D341Med (cell line): ENCODE measurements around the gene FBXL19.

ENCODE experiments used
- DNase-seq: peaks from one replicate; pipeline ENCODE4 v3.0.0; 2012; ENCODE audit warnings: low spot score

Gene FBXL19

GRCh38 chr16:30966033-30966619, 42.8 kb downstream of the FBXL19 start:
- DNase-seq = no peak

GRCh38 chr16:30967795-30968194, 44.4 kb downstream of the FBXL19 start:
- DNase-seq = no peak

GRCh38 chr16:30969246-30969842, 46.0 kb downstream of the FBXL19 start:
- DNase-seq = no peak

- DNase-seq = no peak
Observed at GRCh38 chr16:30971298-30971697, 47.9 kb downstream of the FBXL19 start.

- DNase-seq = no peak
Observed at GRCh38 chr16:30972872-30973271, 49.5 kb downstream of the FBXL19 start.

- DNase-seq = no peak
Observed at GRCh38 chr16:30974348-30974747, 51.0 kb downstream of the FBXL19 start.

- no peak for DNase-seq
Observed at GRCh38 chr16:30976486-30976885, 53.1 kb downstream of the FBXL19 start.

GRCh38 chr16:30977502-30977901, 54.1 kb downstream of the FBXL19 start:
- DNase-seq = peak; percentile 60

- no peak for DNase-seq
Observed at GRCh38 chr16:30979170-30980022, 56.0 kb downstream of the FBXL19 start.

GRCh38 chr16:30980023-30980371, 56.6 kb downstream of the FBXL19 start:
- DNase-seq = no peak

- no peak for DNase-seq
Observed at GRCh38 chr16:30980434-30980833, 57.1 kb downstream of the FBXL19 start.

- no peak for DNase-seq
Observed at GRCh38 chr16:30980959-30981358, 57.6 kb downstream of the FBXL19 start.

- no peak for DNase-seq
Observed at GRCh38 chr16:30982548-30983288, 59.3 kb downstream of the FBXL19 start.

GRCh38 chr16:30983289-30983889, 60.0 kb downstream of the FBXL19 start:
- no peak for DNase-seq

- no peak for DNase-seq
Observed at GRCh38 chr16:30983898-30984610, 60.7 kb downstream of the FBXL19 start.

GRCh38 chr16:30984669-30985400, 61.5 kb downstream of the FBXL19 start, which contains the start of gene HSD3B7:
HSD3B7 (plus strand) TSS chr16:30985207; CDS start chr16:30985659, 452 bp downstream.
- DNase-seq = peak; percentile 93

- DNase-seq = peak; percentile 67
Observed at GRCh38 chr16:30985401-30986128, 62.2 kb downstream of the FBXL19 start.

- no peak for DNase-seq
Observed at GRCh38 chr16:30986129-30986991, 63.0 kb downstream of the FBXL19 start.

GRCh38 chr16:30987581-30988190, 64.3 kb downstream of the FBXL19 start:
- DNase-seq = no peak
